Fibroblast of lung (primary cell): ENCODE data around the gene PAQR7. TPM values are rescaled to one million over a fixed set of nuclear protein-coding genes. Genes with fewer than 3 reads are reported as not detected.

Experiments used
- DNase-seq, 2 donors: peaks; one replicate each; pipeline versions ENCODE4 v3.0.0 to v3.0.0-alpha.2; 2010; ENCODE audit warnings: low read depth in 2 of 2
- H2AFZ ChIP-seq: 2 replicates; pipeline ENCODE4 v1.5.1; 2012; ENCODE audit warnings: low read length, control low read depth, inconsistent platforms
- H3K27ac ChIP-seq: 2 replicates; pipeline ENCODE4 v1.5.1; 2011; ENCODE audit warnings: low read length, control low read depth; ENCODE audit not compliant: insufficient read depth
- H3K27me3 ChIP-seq: 2 replicates; pipeline ENCODE4 v1.5.1; 2011; ENCODE audit warnings: mild to moderate bottlenecking, low read length; ENCODE audit not compliant: control insufficient read depth, insufficient read depth
- H3K36me3 ChIP-seq: 2 replicates; pipeline ENCODE4 v1.5.1; 2011; ENCODE audit warnings: low read length; ENCODE audit not compliant: control insufficient read depth, insufficient read depth
- H3K4me1 ChIP-seq: 2 replicates; pipeline ENCODE4 v1.5.1; 2011; ENCODE audit warnings: low read length; ENCODE audit not compliant: control insufficient read depth, insufficient read depth; ENCODE audit errors: extremely low read depth
- H3K4me2 ChIP-seq: 2 replicates; pipeline ENCODE4 v1.5.1; 2011; ENCODE audit warnings: low read length, control low read depth; ENCODE audit not compliant: insufficient read depth; ENCODE audit errors: extremely low read depth
- H3K4me3 ChIP-seq, 4 experiments: fragments of 200-600 bp in 1 of 4; sonication (generic) in 1 of 4; replicated peaks in 1 of 4; 2 replicates each; pipeline ENCODE4 v1.5.1; 2011 to 2016; ENCODE audit warnings: low read length in 4 of 4, low read depth in 3 of 4, mild to moderate bottlenecking in 3 of 4, control low read depth in 2 of 4, inconsistent platforms in 1 of 4, mixed read lengths in 1 of 4; ENCODE audit not compliant: insufficient read depth in 1 of 4; ENCODE audit errors: control extremely low read depth in 1 of 4
- H3K79me2 ChIP-seq: 2 replicates; pipeline ENCODE4 v1.5.1; 2012; ENCODE audit warnings: mild to moderate bottlenecking, low read length, inconsistent platforms; ENCODE audit not compliant: control insufficient read depth, insufficient read depth
- H3K9ac ChIP-seq: 2 replicates; pipeline ENCODE4 v1.5.1; 2011; ENCODE audit warnings: mild to moderate bottlenecking, low read length, control low read depth; ENCODE audit not compliant: insufficient read depth
- H3K9me3 ChIP-seq: 2 replicates; pipeline ENCODE4 v1.5.1; 2012; ENCODE audit warnings: low read depth, low read length; ENCODE audit not compliant: control insufficient read depth, insufficient read depth
- H4K20me1 ChIP-seq: 2 replicates; pipeline ENCODE4 v1.5.1; 2011; ENCODE audit warnings: low read length; ENCODE audit not compliant: control insufficient read depth, insufficient read depth; ENCODE audit errors: extremely low read depth
- EZH2 ChIP-seq: IDR thresholded peaks from 2 replicates; pipeline ENCODE4 v1.5.1; 2012; ENCODE audit warnings: low read length, control low read depth, mild to moderate bottlenecking; ENCODE audit errors: missing control alignments
- polyA plus RNA-seq, 2 donors: library from polyadenylated mRNA; depleted of rRNA in 1 of 2; stranded (reverse) in 1 of 2; unstranded in 1 of 2; fragments of >200 nt; gene quantifications; 2 replicates each; pipeline ENCODE4 v1.2.1, GENCODE V29; 2011 to 2012; ENCODE audit warnings: missing spikeins in 1 of 2
- total RNA-seq: library from RNA; depleted of rRNA; stranded (reverse); fragments of >200 nt; gene quantifications from 2 replicates; pipeline ENCODE4 v1.2.1, GENCODE V29; 2014
- TF ChIP-seq, protein P1 (sequence below), 2 donors: IDR thresholded peaks in 1 of 2; conservative IDR thresholded peaks in 1 of 2; 1 replicate in 1 of 2; 2 replicates in 1 of 2; pipeline ENCODE4 v1.5.1; 2011 to 2012; ENCODE audit warnings: low read length in 2 of 2, control low read depth in 1 of 2, inconsistent platforms in 1 of 2, low read depth in 1 of 2, mild to moderate bottlenecking in 1 of 2

Gene PAQR7
- total and polyA plus RNA-seq, 2 donors (not counting 1 experiment from before 2014, with no cell fraction given) = 12.8 to 15.9 TPM

DNA sequence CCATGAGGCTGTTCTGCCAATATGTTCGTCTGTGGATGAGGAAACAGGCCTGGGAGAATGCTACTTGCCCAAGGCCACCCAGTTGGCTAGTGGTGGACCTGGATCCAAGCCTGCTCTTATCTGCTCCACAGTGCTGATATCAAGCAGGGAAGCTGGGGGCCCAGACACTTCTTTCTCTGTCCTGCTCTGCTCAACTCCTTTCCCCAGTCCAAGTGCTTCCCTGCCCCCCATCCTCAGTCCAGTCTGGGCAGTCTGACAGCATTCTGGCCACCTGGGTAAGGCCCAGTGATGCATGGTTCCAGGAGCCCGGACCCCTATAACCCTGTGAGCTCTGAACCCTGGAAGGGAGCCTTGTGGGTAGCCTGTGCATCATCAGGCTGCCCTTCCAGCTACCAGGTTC, 4.2 kb upstream of the PAQR7 start:
- no peaks in the 10 kb centered on the region for H3K9me3 ChIP-seq
- DNase-seq = no peak
- no peaks in the 10 kb centered on the region for H3K79me2 ChIP-seq
- no peak overlapping the region for H2AFZ ChIP-seq
- H3K4me2 ChIP-seq = no peak overlapping the region
- no peak overlapping the region for H3K9ac ChIP-seq
- H3K4me1 ChIP-seq = peaks cover 3% of the 10 kb centered on the region
- no peaks in the 10 kb centered on the region for H4K20me1 ChIP-seq
- no peak overlapping the region for H3K27ac ChIP-seq
- H3K27me3 ChIP-seq = no peaks in the 10 kb centered on the region
- TF ChIP-seq, protein P1, sequence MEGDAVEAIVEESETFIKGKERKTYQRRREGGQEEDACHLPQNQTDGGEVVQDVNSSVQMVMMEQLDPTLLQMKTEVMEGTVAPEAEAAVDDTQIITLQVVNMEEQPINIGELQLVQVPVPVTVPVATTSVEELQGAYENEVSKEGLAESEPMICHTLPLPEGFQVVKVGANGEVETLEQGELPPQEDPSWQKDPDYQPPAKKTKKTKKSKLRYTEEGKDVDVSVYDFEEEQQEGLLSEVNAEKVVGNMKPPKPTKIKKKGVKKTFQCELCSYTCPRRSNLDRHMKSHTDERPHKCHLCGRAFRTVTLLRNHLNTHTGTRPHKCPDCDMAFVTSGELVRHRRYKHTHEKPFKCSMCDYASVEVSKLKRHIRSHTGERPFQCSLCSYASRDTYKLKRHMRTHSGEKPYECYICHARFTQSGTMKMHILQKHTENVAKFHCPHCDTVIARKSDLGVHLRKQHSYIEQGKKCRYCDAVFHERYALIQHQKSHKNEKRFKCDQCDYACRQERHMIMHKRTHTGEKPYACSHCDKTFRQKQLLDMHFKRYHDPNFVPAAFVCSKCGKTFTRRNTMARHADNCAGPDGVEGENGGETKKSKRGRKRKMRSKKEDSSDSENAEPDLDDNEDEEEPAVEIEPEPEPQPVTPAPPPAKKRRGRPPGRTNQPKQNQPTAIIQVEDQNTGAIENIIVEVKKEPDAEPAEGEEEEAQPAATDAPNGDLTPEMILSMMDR (conservative IDR thresholded peaks at IDR 0.05 in 1 of 2, IDR thresholded peaks at IDR 0.05 in 1 of 2; ENCODE audit: low read depth in 1 of 2, low read length in 2 of 2) = no peak
- TF ChIP-seq EZH2 = no peak
- H3K36me3 ChIP-seq = no peaks in the 10 kb centered on the region
- no peak overlapping the region for H3K4me3 ChIP-seq

DNA sequence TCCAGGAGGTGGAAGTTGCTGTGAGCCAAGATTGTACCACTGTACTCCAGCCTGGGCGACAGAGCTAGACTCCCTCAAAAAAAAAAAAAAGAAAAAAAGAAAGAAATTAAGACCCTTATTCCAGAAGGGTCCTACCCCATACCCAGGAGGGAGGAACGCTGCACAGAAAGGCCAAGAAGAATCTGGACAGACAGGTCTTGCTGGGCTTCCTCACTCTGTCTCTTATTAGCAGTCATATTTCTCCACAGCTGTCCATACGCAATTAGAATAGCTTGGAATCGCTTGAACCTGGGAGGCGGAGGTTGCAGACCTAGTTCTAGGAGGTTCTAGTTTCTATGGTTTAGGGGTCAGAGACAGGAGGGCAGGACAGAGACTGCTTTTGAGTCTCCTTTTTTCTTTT, 3.2 kb upstream of the PAQR7 start:
- DNase-seq = no peak
- no peak overlapping the region for H3K4me3 ChIP-seq
- TF ChIP-seq, protein P1 (conservative IDR thresholded peaks at IDR 0.05 in 1 of 2, IDR thresholded peaks at IDR 0.05 in 1 of 2; ENCODE audit: low read depth in 1 of 2, low read length in 2 of 2) = no peak
- TF ChIP-seq EZH2 = no peak

GRCh38 chr1:25877155-25877554, 1.6 kb upstream of the PAQR7 start:
- no peaks in the 10 kb centered on the region for H4K20me1 ChIP-seq
- H2AFZ ChIP-seq = no peak overlapping the region
- no peak overlapping the region for H3K4me3 ChIP-seq
- no peak overlapping the region for H3K27ac ChIP-seq
- no peaks in the 10 kb centered on the region for H3K36me3 ChIP-seq
- no peak overlapping the region for H3K9ac ChIP-seq
- no peaks in the 10 kb centered on the region for H3K27me3 ChIP-seq
- H3K9me3 ChIP-seq = no peaks in the 10 kb centered on the region
- no peaks in the 10 kb centered on the region for H3K79me2 ChIP-seq
- TF ChIP-seq, protein P1 (conservative IDR thresholded peaks at IDR 0.05 in 1 of 2, IDR thresholded peaks at IDR 0.05 in 1 of 2; ENCODE audit: low read depth in 1 of 2, low read length in 2 of 2) = no peak
- DNase-seq = no peak
- H3K4me2 ChIP-seq = no peak overlapping the region
- peaks cover 14% of the 10 kb centered on the region for H3K4me1 ChIP-seq

More for the DNA sequence above, 3.2 kb upstream of the PAQR7 start:
- Histone ChIP-seq H3K79me2 (no peaks in the 10 kb centered on the region), H3K27me3 (no peaks in the 10 kb centered on the region), H3K9me3 (no peaks in the 10 kb centered on the region), H3K4me1 (peaks cover 7% of the 10 kb centered on the region), H4K20me1 (no peaks in the 10 kb centered on the region), H3K27ac (no peak overlapping the region), H3K9ac (no peak overlapping the region), H3K4me2 (no peak overlapping the region), H2AFZ (no peak overlapping the region), H3K36me3 (no peaks in the 10 kb centered on the region)
